Activated T-cell treated with anti-CD3 and anti-CD28 coated beads for 4 hours (primary cell): ENCODE results near the gene SEMA6D.
"Not testable (repeated sequence)": the region's sequence is repeated elsewhere in the genome, so short reads cannot be mapped to it uniquely, and the experiment has no call there.

Source experiments
- DNase-seq: peaks from one replicate; pipeline ENCODE4 v3.0.0-alpha.2; 2020

The SEMA6D gene

GRCh38 chr15:47718497-47719437 lies 1.5 kb downstream of the SEMA6D start:
- no peak for DNase-seq

GRCh38 chr15:47719730-47720129 lies 2.4 kb downstream of the SEMA6D start:
- no peak for DNase-seq

GRCh38 chr15:47720555-47720954 lies 3.2 kb downstream of the SEMA6D start:
- DNase-seq = no peak

GRCh38 chr15:47721676-47722075 lies 4.4 kb downstream of the SEMA6D start:
- DNase-seq = no peak

- no peak for DNase-seq
Measured at GRCh38 chr15:47724346-47724745, 7.0 kb downstream of the SEMA6D start.

- no peak for DNase-seq
Measured at GRCh38 chr15:47725051-47725450, 7.7 kb downstream of the SEMA6D start.

- DNase-seq = no peak
Measured at GRCh38 chr15:47725906-47726305, 8.6 kb downstream of the SEMA6D start.

- no peak for DNase-seq
Measured at GRCh38 chr15:47726399-47726823, 9.1 kb downstream of the SEMA6D start.

GRCh38 chr15:47727137-47727536 lies 9.8 kb downstream of the SEMA6D start:
- DNase-seq = no peak

GRCh38 chr15:47727676-47728075 lies 10.4 kb downstream of the SEMA6D start:
- DNase-seq = no peak

GRCh38 chr15:47728426-47728825 lies 11.1 kb downstream of the SEMA6D start:
- no peak for DNase-seq

GRCh38 chr15:47728886-47729285 lies 11.6 kb downstream of the SEMA6D start:
- DNase-seq = no peak

GRCh38 chr15:47731230-47731629 lies 13.9 kb downstream of the SEMA6D start:
- no peak for DNase-seq

- no peak for DNase-seq
Measured at GRCh38 chr15:47732248-47732647, 14.9 kb downstream of the SEMA6D start.

GRCh38 chr15:47733085-47733484 lies 15.8 kb downstream of the SEMA6D start:
- DNase-seq = no peak

GRCh38 chr15:47736143-47736786 lies 19.0 kb downstream of the SEMA6D start:
- no peak for DNase-seq

- DNase-seq = no peak
Measured at GRCh38 chr15:47737477-47737876, 20.2 kb downstream of the SEMA6D start.

GRCh38 chr15:47738144-47738825 lies 21.0 kb downstream of the SEMA6D start:
- DNase-seq = not testable (repeated sequence)

GRCh38 chr15:47741082-47741481 lies 23.8 kb downstream of the SEMA6D start:
- DNase-seq = no peak

- DNase-seq = no peak
Measured at GRCh38 chr15:47741907-47742306, 24.6 kb downstream of the SEMA6D start.

- no peak for DNase-seq
Measured at GRCh38 chr15:47742334-47742733, 25.0 kb downstream of the SEMA6D start.

- DNase-seq = no peak
Measured at GRCh38 chr15:47742742-47743141, 25.4 kb downstream of the SEMA6D start.

- no peak for DNase-seq
Measured at GRCh38 chr15:47743385-47743784, 26.1 kb downstream of the SEMA6D start.

- DNase-seq = no peak
Measured at GRCh38 chr15:47743886-47744285, 26.6 kb downstream of the SEMA6D start.
